Brain microvascular endothelial cell (primary cell): ENCODE measurements around the gene GBA2.

Experiments
- DNase-seq: peaks from one replicate; pipeline ENCODE4 v3.0.0-alpha.2; 2020
- H3K27ac ChIP-seq: fragments of 250-450 bp; sonication (Bioruptor Pico); 2 replicates; pipeline ENCODE4 v1.5.1; 2020; ENCODE audit warnings: mild to moderate bottlenecking, moderate library complexity
- H3K27me3 ChIP-seq: fragments of 250-450 bp; sonication (Bioruptor Pico); replicated peaks from 2 replicates; pipeline ENCODE4 v1.5.1; 2020; ENCODE audit warnings: mild to moderate bottlenecking
- H3K36me3 ChIP-seq: fragments of 250-450 bp; sonication (Bioruptor Pico); replicated peaks from 2 replicates; pipeline ENCODE4 v1.5.1; 2020; ENCODE audit warnings: mild to moderate bottlenecking
- H3K4me3 ChIP-seq: 2 replicates; pipeline ENCODE4 v1.5.1; 2011; ENCODE audit warnings: low read depth, mild to moderate bottlenecking, control low read depth, low read length, moderate library complexity
- in situ Hi-C: cut with HindIII; loops from 2 replicates; pipeline ENCODE4 v1.10.0; 2017; ENCODE audit warnings: low sequenced_read_pairs, low pct_ligation_motif_present
- TF ChIP-seq, protein P1 (sequence below): IDR thresholded peaks from 2 replicates; pipeline ENCODE4 v1.5.1; 2011; ENCODE audit warnings: low read depth, mild to moderate bottlenecking, moderate library complexity, low read length, control low read depth, inconsistent platforms; ENCODE audit errors: missing control alignments

The GBA2 gene

DNA sequence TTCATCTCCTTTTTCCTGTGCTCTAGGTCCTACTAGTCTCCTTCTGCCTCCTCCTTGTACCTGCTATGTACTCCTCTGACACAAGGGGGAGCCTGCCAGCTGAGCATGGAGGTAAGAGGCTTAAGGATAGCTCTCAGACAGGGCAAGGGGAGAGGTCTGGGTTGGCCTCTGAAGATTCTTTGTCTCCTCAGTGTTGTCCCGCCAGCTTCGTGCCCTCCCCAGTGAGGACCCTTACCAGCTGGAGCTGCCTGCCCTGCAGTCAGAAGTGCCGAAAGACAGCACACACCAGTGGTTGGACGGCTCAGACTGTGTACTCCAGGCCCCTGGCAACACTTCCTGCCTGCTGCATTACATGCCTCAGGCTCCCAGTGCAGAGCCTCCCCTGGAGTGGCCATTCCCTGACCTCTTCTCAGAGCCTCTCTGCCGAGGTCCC is 12.8 kb downstream of the GBA2 start:
- peak overlapping the region; percentile 52 for H3K27ac ChIP-seq
- no peaks in the 10 kb centered on the region for H3K27me3 ChIP-seq
- in situ Hi-C loops: no loop called here
- H3K4me3 ChIP-seq: no peak overlapping the region
- DNase-seq: peak; percentile 81
- peaks cover 66% of the 10 kb centered on the region for H3K36me3 ChIP-seq
- TF ChIP-seq, protein P1, sequence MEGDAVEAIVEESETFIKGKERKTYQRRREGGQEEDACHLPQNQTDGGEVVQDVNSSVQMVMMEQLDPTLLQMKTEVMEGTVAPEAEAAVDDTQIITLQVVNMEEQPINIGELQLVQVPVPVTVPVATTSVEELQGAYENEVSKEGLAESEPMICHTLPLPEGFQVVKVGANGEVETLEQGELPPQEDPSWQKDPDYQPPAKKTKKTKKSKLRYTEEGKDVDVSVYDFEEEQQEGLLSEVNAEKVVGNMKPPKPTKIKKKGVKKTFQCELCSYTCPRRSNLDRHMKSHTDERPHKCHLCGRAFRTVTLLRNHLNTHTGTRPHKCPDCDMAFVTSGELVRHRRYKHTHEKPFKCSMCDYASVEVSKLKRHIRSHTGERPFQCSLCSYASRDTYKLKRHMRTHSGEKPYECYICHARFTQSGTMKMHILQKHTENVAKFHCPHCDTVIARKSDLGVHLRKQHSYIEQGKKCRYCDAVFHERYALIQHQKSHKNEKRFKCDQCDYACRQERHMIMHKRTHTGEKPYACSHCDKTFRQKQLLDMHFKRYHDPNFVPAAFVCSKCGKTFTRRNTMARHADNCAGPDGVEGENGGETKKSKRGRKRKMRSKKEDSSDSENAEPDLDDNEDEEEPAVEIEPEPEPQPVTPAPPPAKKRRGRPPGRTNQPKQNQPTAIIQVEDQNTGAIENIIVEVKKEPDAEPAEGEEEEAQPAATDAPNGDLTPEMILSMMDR: peak; percentile 96

DNA sequence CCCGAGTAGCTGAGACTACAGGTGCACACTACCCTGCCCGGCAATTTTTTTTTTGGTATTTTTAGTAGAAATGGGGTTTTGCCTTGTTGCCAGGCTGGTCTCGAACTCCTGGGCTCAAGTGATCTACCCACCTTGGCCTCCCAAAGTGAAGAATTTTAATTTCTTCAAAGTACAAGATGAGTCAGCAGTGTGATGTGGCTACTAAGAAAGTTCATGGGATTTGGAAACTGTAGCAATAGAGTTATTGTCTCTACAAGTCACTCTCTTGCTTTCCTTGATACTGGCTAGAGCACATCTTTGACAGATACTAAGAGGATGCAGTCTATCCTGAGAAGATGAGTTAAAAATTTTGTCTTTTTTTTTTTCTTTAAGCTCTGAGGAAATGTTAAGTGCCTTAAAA is 14.9 kb downstream of the GBA2 start:
- in situ Hi-C loops: no loop called here
- no peak overlapping the region for H3K27ac ChIP-seq
- DNase-seq: no peak
- H3K4me3 ChIP-seq: no peak overlapping the region
- no peaks in the 10 kb centered on the region for H3K27me3 ChIP-seq
- TF ChIP-seq, protein P1: no peak
- peaks cover 50% of the 10 kb centered on the region for H3K36me3 ChIP-seq

DNA sequence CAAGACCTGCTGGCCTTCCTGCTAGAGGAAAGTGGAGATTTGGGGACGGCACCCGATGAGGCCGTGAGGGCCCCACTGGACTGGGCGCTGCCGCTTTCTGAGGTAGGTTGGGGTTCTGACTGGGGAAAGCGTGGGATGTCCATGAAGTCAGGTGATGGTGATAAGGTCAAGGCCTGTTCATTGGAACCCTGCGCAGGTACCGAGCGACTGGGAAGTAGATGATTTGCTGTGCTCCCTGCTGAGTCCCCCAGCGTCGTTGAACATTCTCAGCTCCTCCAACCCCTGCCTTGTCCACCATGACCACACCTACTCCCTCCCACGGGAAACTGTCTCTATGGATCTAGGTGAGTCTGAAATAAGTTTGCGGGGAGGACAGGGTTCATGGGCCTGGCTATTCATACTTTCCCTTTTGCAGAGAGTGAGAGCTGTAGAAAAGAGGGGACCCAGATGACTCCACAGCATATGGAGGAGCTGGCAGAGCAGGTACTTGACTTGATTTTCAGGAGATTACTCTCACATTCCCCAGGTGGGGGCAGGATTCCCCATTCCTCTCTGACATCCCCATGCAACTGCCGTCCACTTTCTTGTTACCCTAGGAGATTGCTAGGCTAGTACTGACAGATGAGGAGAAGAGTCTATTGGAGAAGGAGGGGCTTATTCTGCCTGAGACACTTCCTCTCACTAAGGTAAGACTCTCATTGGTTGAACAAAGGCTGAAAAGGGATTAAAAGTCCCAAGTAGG is 16.1 kb downstream of the GBA2 start:
- in situ Hi-C loops: no loop called here
- Histone ChIP-seq H3K36me3 (peaks cover 38% of the 10 kb centered on the region), H3K27me3 (no peaks in the 10 kb centered on the region), H3K4me3 (peak overlapping the region; percentile 96), H3K27ac (peak overlapping the region; percentile 76)
- DNase-seq: peak; percentile 52
- TF ChIP-seq, protein P1: peak; percentile 3

DNA sequence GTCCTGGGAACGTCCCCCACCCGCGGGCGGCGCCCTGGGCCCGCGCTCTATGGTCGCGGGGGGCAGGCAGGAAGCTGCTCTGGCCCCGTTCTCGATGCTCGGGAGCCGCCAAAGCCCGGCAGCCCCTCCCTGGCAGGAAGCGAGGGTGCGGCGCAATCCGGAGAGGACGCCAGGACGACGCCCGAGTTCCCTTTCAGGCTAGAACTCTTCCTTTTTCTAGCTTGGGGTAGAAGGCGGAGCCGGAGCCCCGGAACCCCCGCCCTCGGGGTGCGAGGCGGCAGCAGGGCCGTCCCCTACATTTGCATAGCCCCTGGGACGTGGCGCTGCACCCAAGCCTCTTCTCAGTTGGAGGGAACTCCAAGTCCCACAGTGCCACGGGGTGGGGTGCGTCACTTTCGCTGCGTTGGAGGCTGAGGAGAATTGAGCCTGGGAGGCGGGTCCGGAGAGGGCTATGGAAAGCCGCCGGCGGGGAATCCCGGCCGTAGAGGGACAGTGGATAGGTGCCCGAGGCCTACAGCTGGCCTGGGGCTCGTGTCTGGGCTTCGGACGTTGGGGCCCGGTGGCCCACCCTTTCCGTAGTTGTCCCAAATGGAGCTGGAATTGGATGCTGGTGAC is 16.7 kb downstream of the GBA2 start, which contains the start of the genes CREB3 and TLN1:
CREB3 (plus strand) TSS at position 482 of the 615 bp plus-strand sequence; CDS start at position 589, 107 bp downstream.
TLN1 (minus strand) TSS at position 11 of the 615 bp plus-strand sequence. CDS start 6,501 bp downstream, outside the sequence.
- TF ChIP-seq, protein P1: no peak
- in situ Hi-C loops: no loop called here
- Histone ChIP-seq H3K27me3 (no peaks in the 10 kb centered on the region), H3K4me3 (peak within 1 kb of the TSS; percentile 96), H3K27ac (peak within 1 kb of the TSS; percentile 76), H3K36me3 (peaks cover 32% of the 10 kb centered on the region)
- DNase-seq: peak; percentile 99

DNA sequence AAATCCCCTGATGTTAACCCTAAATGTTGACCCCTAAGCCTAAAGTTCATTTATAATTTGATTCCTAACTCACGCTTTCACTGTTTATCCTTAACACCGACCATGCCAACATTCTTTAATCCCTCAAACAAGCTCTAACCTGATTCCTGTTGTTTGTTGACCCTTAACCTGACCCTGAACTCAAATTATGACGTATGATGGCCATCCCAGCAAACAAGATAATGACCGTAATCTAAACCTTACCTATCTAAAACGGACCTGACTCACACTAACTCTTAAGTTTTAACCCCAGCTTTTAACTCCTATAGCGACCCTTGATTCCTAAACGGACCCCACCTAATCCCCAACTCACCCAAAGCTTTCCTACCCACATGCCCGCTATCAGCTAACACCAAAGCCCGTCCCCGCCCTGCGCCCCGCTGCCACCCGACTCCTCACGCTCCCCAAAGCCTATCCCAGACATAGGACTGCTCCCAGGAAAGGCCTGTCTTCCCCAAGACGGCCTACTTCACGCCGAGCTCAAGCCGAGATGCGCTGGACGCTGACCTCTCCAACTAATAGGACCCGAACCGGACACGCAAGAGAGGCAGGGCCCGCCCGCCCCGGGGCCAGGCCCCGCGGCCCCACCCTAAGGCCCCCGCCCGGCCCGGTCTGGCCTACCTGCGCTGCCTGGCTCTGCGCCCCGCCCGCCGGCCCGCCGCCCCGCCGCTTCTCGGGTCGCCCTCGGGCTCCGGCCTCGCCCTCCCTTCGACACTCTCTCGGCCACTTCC is 17.4 kb downstream of the GBA2 start:
- DNase-seq: no peak
- Histone ChIP-seq H3K27ac (peak overlapping the region; percentile 76), H3K4me3 (peak overlapping the region; percentile 96), H3K27me3 (no peaks in the 10 kb centered on the region), H3K36me3 (peaks cover 25% of the 10 kb centered on the region)
- TF ChIP-seq, protein P1: no peak
- in situ Hi-C loops: no loop called here
